Tibial nerve (tissue), 4 donors: Measurements from ENCODE around the gene TSHZ2.

Experiments
- EP300 ChIP-seq, 2 donors: sonication (generic); formaldehyde crosslinking; IDR thresholded peaks; one replicate each; pipeline ENCODE4 v1.6.1; 2017; ENCODE audit warnings: antibody characterized with exemption in 2 of 2, mild to moderate bottlenecking in 1 of 2
- TF ChIP-seq, protein P1 (sequence below), 5 experiments: fragments of 200-600 bp in 3 of 5; fragments of 450-650 bp in 2 of 5; sonication (generic) in 3 of 5; IDR thresholded peaks; one replicate each; pipeline ENCODE4 v1.5.1; 2016 to 2019; ENCODE audit warnings: antibody characterized with exemption in 5 of 5, mild to moderate bottlenecking in 3 of 5, moderate library complexity in 2 of 5

DNA sequence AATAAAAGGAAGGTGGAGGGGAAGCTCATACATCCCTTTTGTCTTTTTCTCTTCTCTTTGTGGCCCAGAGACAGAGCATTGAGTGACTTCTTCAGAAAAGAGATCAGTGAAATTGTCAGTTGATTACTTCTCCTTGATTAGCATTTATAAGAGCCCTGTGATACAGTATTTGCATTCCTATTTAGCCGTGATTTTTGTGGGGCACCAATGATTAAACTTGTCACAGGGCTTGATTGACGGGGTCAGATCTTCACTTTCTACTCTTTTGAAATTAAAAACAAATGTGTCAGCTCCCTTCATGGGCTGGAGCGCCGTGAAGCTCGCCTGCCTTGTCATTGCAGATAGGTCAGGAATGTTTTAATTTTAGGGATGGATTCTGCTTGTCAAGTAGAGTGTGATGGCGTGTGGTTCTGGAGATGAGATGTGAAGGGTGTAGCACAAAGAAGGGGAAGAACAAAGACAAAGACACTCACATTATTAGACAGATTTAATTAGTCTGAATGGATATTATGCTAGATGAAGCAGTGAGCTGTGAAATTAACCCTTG, 454.7 kb downstream of the TSHZ2 start:
- TF ChIP-seq, protein P1, sequence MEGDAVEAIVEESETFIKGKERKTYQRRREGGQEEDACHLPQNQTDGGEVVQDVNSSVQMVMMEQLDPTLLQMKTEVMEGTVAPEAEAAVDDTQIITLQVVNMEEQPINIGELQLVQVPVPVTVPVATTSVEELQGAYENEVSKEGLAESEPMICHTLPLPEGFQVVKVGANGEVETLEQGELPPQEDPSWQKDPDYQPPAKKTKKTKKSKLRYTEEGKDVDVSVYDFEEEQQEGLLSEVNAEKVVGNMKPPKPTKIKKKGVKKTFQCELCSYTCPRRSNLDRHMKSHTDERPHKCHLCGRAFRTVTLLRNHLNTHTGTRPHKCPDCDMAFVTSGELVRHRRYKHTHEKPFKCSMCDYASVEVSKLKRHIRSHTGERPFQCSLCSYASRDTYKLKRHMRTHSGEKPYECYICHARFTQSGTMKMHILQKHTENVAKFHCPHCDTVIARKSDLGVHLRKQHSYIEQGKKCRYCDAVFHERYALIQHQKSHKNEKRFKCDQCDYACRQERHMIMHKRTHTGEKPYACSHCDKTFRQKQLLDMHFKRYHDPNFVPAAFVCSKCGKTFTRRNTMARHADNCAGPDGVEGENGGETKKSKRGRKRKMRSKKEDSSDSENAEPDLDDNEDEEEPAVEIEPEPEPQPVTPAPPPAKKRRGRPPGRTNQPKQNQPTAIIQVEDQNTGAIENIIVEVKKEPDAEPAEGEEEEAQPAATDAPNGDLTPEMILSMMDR (IDR thresholded peaks at IDR 0.05) = no peak
- TF ChIP-seq EP300 (IDR thresholded peaks at IDR 0.05) = no peak
